Measurements from ENCODE around the gene COPE. TPM values are rescaled to one million over a fixed set of nuclear protein-coding genes. Genes with fewer than 3 reads are reported as not detected.

The COPE gene
- total RNA-seq, 1 donor from 2014 or later = 331 TPM

GRCh38 chr19:18942692-18943091 is 23.5 kb upstream of the COPE start:
- H3K27me3 ChIP-seq (ENCODE audit: control insufficient read depth, insufficient read depth, low read length) = no peaks in the 10 kb centered on the region
- peaks cover 10% of the 10 kb centered on the region for H3K36me3 ChIP-seq (ENCODE audit: control insufficient read depth, insufficient read depth, low read length)
- TF ChIP-seq CTCF (IDR thresholded peaks at IDR 0.05; ENCODE audit: insufficient read depth, low read length, severe bottlenecking) = no peak
- FAIRE-seq = no peak
- H3K4me3 ChIP-seq (ENCODE audit: low read depth, low read length) = no peak overlapping the region
- no peak for DNase-seq (ENCODE audit: low read depth)

- peak overlapping the region; percentile 22 for H3K4me3 ChIP-seq (ENCODE audit: low read depth, low read length)
- TF ChIP-seq CTCF (IDR thresholded peaks at IDR 0.05; ENCODE audit: insufficient read depth, low read length, severe bottlenecking) = no peak
- DNase-seq (ENCODE audit: low read depth) (no peak), FAIRE-seq (no peak)
- H3K36me3 ChIP-seq (ENCODE audit: control insufficient read depth, insufficient read depth, low read length) = peaks cover 12% of the 10 kb centered on the region
- H3K27me3 ChIP-seq (ENCODE audit: control insufficient read depth, insufficient read depth, low read length) = no peaks in the 10 kb centered on the region
These were observed 22.6 kb upstream of the COPE start for GRCh38 chr19:18941628-18942354.

DNA sequence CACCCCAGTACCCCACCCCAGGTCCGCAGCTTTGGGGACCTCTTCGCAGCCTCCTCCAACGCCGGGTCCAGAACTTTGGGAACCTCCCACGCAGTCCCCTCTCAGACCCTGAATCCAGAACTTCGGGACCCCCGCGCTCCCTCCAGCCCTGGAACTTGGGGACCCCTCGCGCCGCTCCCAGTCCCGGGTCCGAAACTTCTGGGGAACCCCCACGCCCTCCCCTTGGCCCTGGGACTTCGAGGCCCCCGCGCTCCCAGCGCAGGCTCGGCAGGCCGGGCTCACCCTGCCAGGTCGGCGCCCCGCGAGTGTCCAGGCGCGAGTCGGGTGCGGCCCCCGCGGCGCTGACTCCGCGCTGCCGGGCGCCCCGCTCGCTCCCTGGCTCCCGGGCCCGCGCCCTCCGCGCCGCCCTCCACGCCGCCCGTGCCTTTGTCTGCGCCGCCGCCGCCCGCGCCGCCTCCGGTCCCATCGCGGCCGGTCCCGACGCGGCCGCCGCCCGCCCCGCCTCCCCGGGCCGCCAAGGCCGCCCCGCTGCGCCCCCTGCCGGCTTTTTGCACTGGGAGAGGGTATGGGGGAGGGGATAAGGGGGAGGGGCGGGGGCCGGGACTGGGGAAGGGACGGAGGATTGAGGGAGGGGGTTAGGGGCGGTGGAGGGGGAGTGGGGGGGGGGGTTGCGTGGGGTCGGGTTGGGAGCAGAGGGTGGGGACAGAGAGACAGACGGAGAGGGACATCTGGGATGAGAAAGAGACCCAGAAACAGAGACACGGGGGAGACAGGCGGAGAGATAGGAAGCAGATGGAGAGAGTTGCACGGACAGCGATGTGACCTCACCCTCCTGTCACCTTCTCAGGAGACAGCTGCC is 21.8 kb upstream of the COPE start, which contains the start of gene HOMER3:
HOMER3 (minus strand) TSS at position 449 of the 859 bp plus-strand sequence. CDS start 2,235 bp downstream, outside the sequence.
- TF ChIP-seq CTCF (IDR thresholded peaks at IDR 0.05; ENCODE audit: insufficient read depth, low read length, severe bottlenecking) = peak; percentile 24
- H3K27me3 ChIP-seq (ENCODE audit: control insufficient read depth, insufficient read depth, low read length) = no peaks in the 10 kb centered on the region
- FAIRE-seq (no peak), DNase-seq (ENCODE audit: low read depth) (no peak)
- peak within 1 kb of the TSS; percentile 93 for H3K4me3 ChIP-seq (ENCODE audit: low read depth, low read length)
- peaks cover 12% of the 10 kb centered on the region for H3K36me3 ChIP-seq (ENCODE audit: control insufficient read depth, insufficient read depth, low read length)

DNA sequence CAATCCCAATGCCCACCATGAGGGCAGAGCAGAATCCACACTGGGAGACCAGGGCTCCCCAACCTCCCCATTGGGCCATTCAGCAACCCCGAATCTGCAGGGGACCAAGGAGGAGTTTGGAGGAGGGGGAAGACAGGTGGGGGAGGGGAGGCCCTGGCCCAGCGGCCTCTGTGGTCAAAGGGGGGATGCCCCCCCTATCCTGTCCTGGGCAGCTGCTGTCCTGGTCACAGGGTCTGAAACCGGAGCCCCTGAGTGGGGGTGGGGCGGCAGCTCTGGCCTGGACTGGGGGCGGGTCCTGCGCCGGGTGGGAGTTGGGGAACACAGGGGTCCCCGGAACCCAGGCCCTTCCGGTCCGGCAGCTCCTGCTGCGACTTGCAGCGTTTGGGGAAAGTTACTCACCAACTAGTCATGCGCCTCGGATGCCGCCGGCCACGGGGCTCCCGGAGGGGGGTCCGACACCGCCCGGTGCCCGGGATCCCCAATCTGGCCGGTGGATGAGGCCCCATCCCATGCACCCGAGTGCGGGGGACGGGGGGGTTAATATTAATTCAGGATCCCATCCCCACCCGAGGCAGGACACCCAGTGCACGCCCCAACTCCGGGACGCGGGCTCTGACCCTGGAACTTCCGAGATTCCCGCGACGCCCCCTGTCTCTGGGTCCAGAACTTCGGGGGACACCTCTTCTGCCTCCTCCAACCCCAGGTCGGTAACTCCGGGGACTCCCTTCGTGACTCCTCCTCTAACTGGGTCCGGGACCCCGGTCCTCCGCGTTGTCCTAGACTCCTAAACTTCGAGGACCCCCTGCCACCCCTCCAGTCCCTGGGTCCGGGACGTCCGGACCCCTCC is 21.0 kb upstream of the COPE start:
- peaks cover 12% of the 10 kb centered on the region for H3K36me3 ChIP-seq (ENCODE audit: control insufficient read depth, insufficient read depth, low read length)
- DNase-seq (ENCODE audit: low read depth) (peak; percentile 61), FAIRE-seq (no peak)
- TF ChIP-seq CTCF (IDR thresholded peaks at IDR 0.05; ENCODE audit: insufficient read depth, low read length, severe bottlenecking) = peak; percentile 4
- H3K4me3 ChIP-seq (ENCODE audit: low read depth, low read length) = peak overlapping the region; percentile 93
- H3K27me3 ChIP-seq (ENCODE audit: control insufficient read depth, insufficient read depth, low read length) = no peaks in the 10 kb centered on the region

GRCh38 chr19:18939163-18939562 is 20.0 kb upstream of the COPE start:
- FAIRE-seq = no peak

More at GRCh38 chr19:18939163-18939562, 20.0 kb upstream of the COPE start:
- peaks cover 14% of the 10 kb centered on the region for H3K36me3 ChIP-seq (ENCODE audit: control insufficient read depth, insufficient read depth, low read length)
- no peak for TF ChIP-seq CTCF (IDR thresholded peaks at IDR 0.05; ENCODE audit: insufficient read depth, low read length, severe bottlenecking)
- H3K27me3 ChIP-seq (ENCODE audit: control insufficient read depth, insufficient read depth, low read length) = no peaks in the 10 kb centered on the region
- no peak for DNase-seq (ENCODE audit: low read depth)
- peak overlapping the region; percentile 93 for H3K4me3 ChIP-seq (ENCODE audit: low read depth, low read length)

Measured in bronchial epithelial cell (primary cell).